Liver (tissue), 9 donors: Measurements from ENCODE around the gene SRPRB. TPM values are rescaled to one million over a fixed set of nuclear protein-coding genes. Genes with fewer than 3 reads are reported as not detected.

Experiments
- DNase-seq: peaks from one replicate; pipeline ENCODE4 v3.0.0-alpha.2; 2017; ENCODE audit warnings: low spot score
- H3K27ac ChIP-seq, 2 donors: one replicate each; pipeline ENCODE4 v1.7.0; 2013; ENCODE audit warnings: inconsistent platforms in 2 of 2, low read length in 2 of 2, control low read depth in 1 of 2, low read depth in 1 of 2, mild to moderate bottlenecking in 1 of 2
- H3K27me3 ChIP-seq, 4 donors: one replicate each; pipeline versions ENCODE4 v1.6.1 to v1.7.0; 2013; ENCODE audit warnings: low read length in 3 of 4, inconsistent platforms in 1 of 4, mild to moderate bottlenecking in 1 of 4, moderate library complexity in 1 of 4; ENCODE audit not compliant: control insufficient read depth in 4 of 4, insufficient read depth in 4 of 4
- H3K36me3 ChIP-seq, 4 donors: one replicate each; pipeline versions ENCODE4 v1.6.1 to v1.7.0; 2013; ENCODE audit warnings: low read length in 3 of 4, mild to moderate bottlenecking in 3 of 4, low read depth in 1 of 4, moderate library complexity in 1 of 4; ENCODE audit not compliant: control insufficient read depth in 4 of 4, insufficient read depth in 3 of 4
- H3K4me1 ChIP-seq, 4 donors: one replicate each; pipeline versions ENCODE4 v1.6.1 to v1.7.0; 2013; ENCODE audit warnings: low read length in 3 of 4, mild to moderate bottlenecking in 3 of 4, moderate library complexity in 1 of 4; ENCODE audit not compliant: control insufficient read depth in 4 of 4, insufficient read depth in 4 of 4
- H3K4me3 ChIP-seq, 3 donors: one replicate each; pipeline versions ENCODE4 v1.6.1 to v1.7.0; 2013; ENCODE audit warnings: low read length in 3 of 3, control low read depth in 1 of 3, low read depth in 1 of 3, mild to moderate bottlenecking in 1 of 3
- H3K9ac ChIP-seq, 2 donors: one replicate each; pipeline ENCODE4 v1.7.0; 2013; ENCODE audit warnings: low read length in 2 of 2, mild to moderate bottlenecking in 2 of 2, moderate library complexity in 2 of 2, control low read depth in 1 of 2, low read depth in 1 of 2
- H3K9me3 ChIP-seq, 4 donors: one replicate each; pipeline versions ENCODE4 v1.6.1 to v1.7.0; 2013; ENCODE audit warnings: low read length in 3 of 4; ENCODE audit not compliant: control insufficient read depth in 4 of 4
- ATF3 ChIP-seq: IDR thresholded peaks from 2 replicates; pipeline ENCODE4 v1.6.1; 2016; ENCODE audit warnings: antibody characterized with exemption
- CTCF ChIP-seq: fragments of 150-350 bp; IDR thresholded peaks from 2 replicates; pipeline ENCODE4 v1.5.1; 2017; ENCODE audit warnings: improper control_type of control experiment, low read depth, low read length; ENCODE audit not compliant: missing input control
- EGR1 ChIP-seq, 2 donors: IDR thresholded peaks; 2 replicates each; pipeline ENCODE4 v1.6.1; 2016 to 2018; ENCODE audit warnings: antibody characterized with exemption in 2 of 2, low read depth in 2 of 2
- FOXA1 ChIP-seq: IDR thresholded peaks from 2 replicates; pipeline ENCODE4 v1.6.1; 2016; ENCODE audit warnings: antibody characterized with exemption
- FOXA2 ChIP-seq: IDR thresholded peaks from 2 replicates; pipeline ENCODE4 v1.6.1; 2016; ENCODE audit warnings: antibody characterized with exemption
- GABPA ChIP-seq, 2 donors: IDR thresholded peaks in 1 of 2; conservative IDR thresholded peaks in 1 of 2; 2 replicates each; pipeline ENCODE4 v1.6.1; 2016; ENCODE audit warnings: antibody characterized with exemption in 2 of 2, mild to moderate bottlenecking in 1 of 2, moderate library complexity in 1 of 2
- HNF4A ChIP-seq, 2 donors: conservative IDR thresholded peaks; 2 replicates each; pipeline ENCODE4 v1.6.1; 2016; ENCODE audit warnings: antibody characterized with exemption in 2 of 2, mild to moderate bottlenecking in 2 of 2
- HNF4G ChIP-seq: IDR thresholded peaks from 2 replicates; pipeline ENCODE4 v1.6.1; 2016; ENCODE audit warnings: antibody characterized with exemption
- JUND ChIP-seq, 2 donors: IDR thresholded peaks; 2 replicates each; pipeline ENCODE4 v1.6.1; 2016; ENCODE audit warnings: antibody characterized with exemption in 2 of 2
- MAX ChIP-seq: IDR thresholded peaks from 2 replicates; pipeline ENCODE4 v1.6.1; 2016; ENCODE audit warnings: antibody characterized with exemption
- NR2F2 ChIP-seq: IDR thresholded peaks from 2 replicates; pipeline ENCODE4 v1.6.1; 2016; ENCODE audit warnings: antibody characterized with exemption
- RAD21 ChIP-seq, 2 donors: IDR thresholded peaks; 2 replicates each; pipeline ENCODE4 v1.6.1; 2016; ENCODE audit warnings: antibody characterized with exemption in 2 of 2, mild to moderate bottlenecking in 2 of 2
- REST ChIP-seq: IDR thresholded peaks from 2 replicates; pipeline ENCODE4 v1.6.1; 2016; ENCODE audit warnings: antibody characterized with exemption, mild to moderate bottlenecking
- RXRA ChIP-seq, 2 donors: IDR thresholded peaks; 2 replicates each; pipeline ENCODE4 v1.6.1; 2017 to 2018; ENCODE audit warnings: antibody characterized with exemption in 2 of 2, mild to moderate bottlenecking in 1 of 2
- SP1 ChIP-seq: IDR thresholded peaks from 2 replicates; pipeline ENCODE4 v1.6.1; 2018; ENCODE audit warnings: antibody characterized with exemption, mild to moderate bottlenecking
- TAF1 ChIP-seq: conservative IDR thresholded peaks from 2 replicates; pipeline ENCODE4 v1.6.1; 2016; ENCODE audit warnings: antibody characterized with exemption, mild to moderate bottlenecking
- YY1 ChIP-seq: IDR thresholded peaks from 2 replicates; pipeline ENCODE4 v1.6.1; 2016; ENCODE audit warnings: antibody characterized with exemption, mild to moderate bottlenecking
- ZBTB33 ChIP-seq: IDR thresholded peaks from 2 replicates; pipeline ENCODE4 v1.6.1; 2016; ENCODE audit warnings: antibody characterized with exemption
- WGBS: extraction: QIAGEN DNeasy Blood & Tissue Kit; methylation state at CpG from one replicate; pipeline ENCODE4 v1.1.7; 2013; 5-methylcytosine and 5-hydroxymethylcytosine counted together
- polyA plus RNA-seq, 2 donors: library from polyadenylated mRNA; stranded (reverse) in 1 of 2; unstranded in 1 of 2; fragments of 200-250 nt in 1 of 2; fragments of >200 nt in 1 of 2; fragmentation: Nextera tagmentation in 1 of 2; extraction: Ambion mirVana in 1 of 2; gene quantifications; one replicate each; pipeline versions ENCODE4 v1.2.1 to v1.2.3, GENCODE V29; 2013 to 2015
- total RNA-seq, 2 donors: library from RNA; depleted of rRNA; stranded (reverse); fragments of >200 nt; gene quantifications; one replicate each; pipeline ENCODE4 v1.2.3, GENCODE V29; 2014
- donor health status: healthy.
- donor health status: healthy.
- donor health status: healthy.
- donor health status: healthy.
- donor health status: healthy.

SRPRB gene
- total and polyA plus RNA-seq, 4 donors, result 34.7 to 97.6 (median 76.9) TPM

GRCh38 chr3:133865136-133865855 is 59.7 kb downstream of the SRPRB start:
- no peak for DNase-seq
- no peaks in the 10 kb centered on the region for H3K4me1 ChIP-seq
- 86% methylated on average over 5 of the region's 5 CpGs for WGBS
- TF ChIP-seq MAX (no peak), RXRA (IDR thresholded peaks at IDR 0.05) (no peak), YY1 (no peak), HNF4G (no peak)
- no peak overlapping the region for H3K27ac ChIP-seq
- no peaks in the 10 kb centered on the region for H3K36me3 ChIP-seq
- no peak overlapping the region for H3K4me3 ChIP-seq
- H3K27me3 ChIP-seq, result no peaks in the 10 kb centered on the region
- H3K9me3 ChIP-seq, result no peaks in the 10 kb centered on the region
- no peak overlapping the region for H3K9ac ChIP-seq

- WGBS, result 97% methylated on average over 3 of the region's 3 CpGs
Observed at GRCh38 chr3:133866141-133866540, 60.5 kb downstream of the SRPRB start.

More at GRCh38 chr3:133866141-133866540, 60.5 kb downstream of the SRPRB start:
- no peak for DNase-seq
- H3K9me3 ChIP-seq, result no peaks in the 10 kb centered on the region
- H3K4me1 ChIP-seq, result no peaks in the 10 kb centered on the region
- no peak overlapping the region for H3K4me3 ChIP-seq
- no peaks in the 10 kb centered on the region for H3K36me3 ChIP-seq
- H3K9ac ChIP-seq, result no peak overlapping the region
- no peaks in the 10 kb centered on the region for H3K27me3 ChIP-seq
- TF ChIP-seq RAD21 (IDR thresholded peaks at IDR 0.05) (no peak), EGR1 (IDR thresholded peaks at IDR 0.05; ENCODE audit: low read depth in 2 of 2) (no peak), GABPA (IDR thresholded peaks at IDR 0.05 in 1 of 2, conservative IDR thresholded peaks at IDR 0.05 in 1 of 2) (no peak), REST (no peak), TAF1 (no peak), HNF4G (no peak), ZBTB33 (no peak), FOXA2 (no peak), CTCF (no peak), ATF3 (no peak), YY1 (no peak), HNF4A (conservative IDR thresholded peaks at IDR 0.05) (no peak), FOXA1 (no peak), MAX (no peak), NR2F2 (no peak), RXRA (IDR thresholded peaks at IDR 0.05) (no peak), JUND (IDR thresholded peaks at IDR 0.05) (no peak), SP1 (no peak)
- no peak overlapping the region for H3K27ac ChIP-seq
